Liver (tissue), 9 donors: ENCODE measurements around the gene HSPBAP1. TPM values are rescaled to one million over a fixed set of nuclear protein-coding genes. Genes with fewer than 3 reads are reported as not detected.

Source experiments
- DNase-seq: peaks from one replicate; pipeline ENCODE4 v3.0.0-alpha.2; 2017; ENCODE audit warnings: low spot score
- H3K27ac ChIP-seq, 2 donors: one replicate each; pipeline ENCODE4 v1.7.0; 2013; ENCODE audit warnings: inconsistent platforms in 2 of 2, low read length in 2 of 2, control low read depth in 1 of 2, low read depth in 1 of 2, mild to moderate bottlenecking in 1 of 2
- H3K27me3 ChIP-seq, 4 donors: one replicate each; pipeline versions ENCODE4 v1.6.1 to v1.7.0; 2013; ENCODE audit warnings: low read length in 3 of 4, inconsistent platforms in 1 of 4, mild to moderate bottlenecking in 1 of 4, moderate library complexity in 1 of 4; ENCODE audit not compliant: control insufficient read depth in 4 of 4, insufficient read depth in 4 of 4
- H3K36me3 ChIP-seq, 4 donors: one replicate each; pipeline versions ENCODE4 v1.6.1 to v1.7.0; 2013; ENCODE audit warnings: low read length in 3 of 4, mild to moderate bottlenecking in 3 of 4, low read depth in 1 of 4, moderate library complexity in 1 of 4; ENCODE audit not compliant: control insufficient read depth in 4 of 4, insufficient read depth in 3 of 4
- H3K4me1 ChIP-seq, 4 donors: one replicate each; pipeline versions ENCODE4 v1.6.1 to v1.7.0; 2013; ENCODE audit warnings: low read length in 3 of 4, mild to moderate bottlenecking in 3 of 4, moderate library complexity in 1 of 4; ENCODE audit not compliant: control insufficient read depth in 4 of 4, insufficient read depth in 4 of 4
- H3K4me3 ChIP-seq, 3 donors: one replicate each; pipeline versions ENCODE4 v1.6.1 to v1.7.0; 2013; ENCODE audit warnings: low read length in 3 of 3, control low read depth in 1 of 3, low read depth in 1 of 3, mild to moderate bottlenecking in 1 of 3
- H3K9ac ChIP-seq, 2 donors: one replicate each; pipeline ENCODE4 v1.7.0; 2013; ENCODE audit warnings: low read length in 2 of 2, mild to moderate bottlenecking in 2 of 2, moderate library complexity in 2 of 2, control low read depth in 1 of 2, low read depth in 1 of 2
- H3K9me3 ChIP-seq, 4 donors: one replicate each; pipeline versions ENCODE4 v1.6.1 to v1.7.0; 2013; ENCODE audit warnings: low read length in 3 of 4; ENCODE audit not compliant: control insufficient read depth in 4 of 4
- ATF3 ChIP-seq: IDR thresholded peaks from 2 replicates; pipeline ENCODE4 v1.6.1; 2016; ENCODE audit warnings: antibody characterized with exemption
- CTCF ChIP-seq: fragments of 150-350 bp; IDR thresholded peaks from 2 replicates; pipeline ENCODE4 v1.5.1; 2017; ENCODE audit warnings: improper control_type of control experiment, low read depth, low read length; ENCODE audit not compliant: missing input control
- EGR1 ChIP-seq, 2 donors: IDR thresholded peaks; 2 replicates each; pipeline ENCODE4 v1.6.1; 2016 to 2018; ENCODE audit warnings: antibody characterized with exemption in 2 of 2, low read depth in 2 of 2
- FOXA1 ChIP-seq: IDR thresholded peaks from 2 replicates; pipeline ENCODE4 v1.6.1; 2016; ENCODE audit warnings: antibody characterized with exemption
- FOXA2 ChIP-seq: IDR thresholded peaks from 2 replicates; pipeline ENCODE4 v1.6.1; 2016; ENCODE audit warnings: antibody characterized with exemption
- GABPA ChIP-seq, 2 donors: IDR thresholded peaks in 1 of 2; conservative IDR thresholded peaks in 1 of 2; 2 replicates each; pipeline ENCODE4 v1.6.1; 2016; ENCODE audit warnings: antibody characterized with exemption in 2 of 2, mild to moderate bottlenecking in 1 of 2, moderate library complexity in 1 of 2
- HNF4A ChIP-seq, 2 donors: conservative IDR thresholded peaks; 2 replicates each; pipeline ENCODE4 v1.6.1; 2016; ENCODE audit warnings: antibody characterized with exemption in 2 of 2, mild to moderate bottlenecking in 2 of 2
- HNF4G ChIP-seq: IDR thresholded peaks from 2 replicates; pipeline ENCODE4 v1.6.1; 2016; ENCODE audit warnings: antibody characterized with exemption
- JUND ChIP-seq, 2 donors: IDR thresholded peaks; 2 replicates each; pipeline ENCODE4 v1.6.1; 2016; ENCODE audit warnings: antibody characterized with exemption in 2 of 2
- MAX ChIP-seq: IDR thresholded peaks from 2 replicates; pipeline ENCODE4 v1.6.1; 2016; ENCODE audit warnings: antibody characterized with exemption
- NR2F2 ChIP-seq: IDR thresholded peaks from 2 replicates; pipeline ENCODE4 v1.6.1; 2016; ENCODE audit warnings: antibody characterized with exemption
- RAD21 ChIP-seq, 2 donors: IDR thresholded peaks; 2 replicates each; pipeline ENCODE4 v1.6.1; 2016; ENCODE audit warnings: antibody characterized with exemption in 2 of 2, mild to moderate bottlenecking in 2 of 2
- REST ChIP-seq: IDR thresholded peaks from 2 replicates; pipeline ENCODE4 v1.6.1; 2016; ENCODE audit warnings: antibody characterized with exemption, mild to moderate bottlenecking
- RXRA ChIP-seq, 2 donors: IDR thresholded peaks; 2 replicates each; pipeline ENCODE4 v1.6.1; 2017 to 2018; ENCODE audit warnings: antibody characterized with exemption in 2 of 2, mild to moderate bottlenecking in 1 of 2
- SP1 ChIP-seq: IDR thresholded peaks from 2 replicates; pipeline ENCODE4 v1.6.1; 2018; ENCODE audit warnings: antibody characterized with exemption, mild to moderate bottlenecking
- TAF1 ChIP-seq: conservative IDR thresholded peaks from 2 replicates; pipeline ENCODE4 v1.6.1; 2016; ENCODE audit warnings: antibody characterized with exemption, mild to moderate bottlenecking
- YY1 ChIP-seq: IDR thresholded peaks from 2 replicates; pipeline ENCODE4 v1.6.1; 2016; ENCODE audit warnings: antibody characterized with exemption, mild to moderate bottlenecking
- ZBTB33 ChIP-seq: IDR thresholded peaks from 2 replicates; pipeline ENCODE4 v1.6.1; 2016; ENCODE audit warnings: antibody characterized with exemption
- WGBS: extraction: QIAGEN DNeasy Blood & Tissue Kit; methylation state at CpG from one replicate; pipeline ENCODE4 v1.1.7; 2013; 5-methylcytosine and 5-hydroxymethylcytosine counted together
- polyA plus RNA-seq, 2 donors: library from polyadenylated mRNA; stranded (reverse) in 1 of 2; unstranded in 1 of 2; fragments of 200-250 nt in 1 of 2; fragments of >200 nt in 1 of 2; fragmentation: Nextera tagmentation in 1 of 2; extraction: Ambion mirVana in 1 of 2; gene quantifications; one replicate each; pipeline versions ENCODE4 v1.2.1 to v1.2.3, GENCODE V29; 2013 to 2015
- total RNA-seq, 2 donors: library from RNA; depleted of rRNA; stranded (reverse); fragments of >200 nt; gene quantifications; one replicate each; pipeline ENCODE4 v1.2.3, GENCODE V29; 2014
- donor health status: healthy.
- donor health status: healthy.
- donor health status: healthy.
- donor health status: healthy.
- donor health status: healthy.

HSPBAP1 gene
- total and polyA plus RNA-seq, 4 donors = 2.2 to 5.3 (median 3.9) TPM

GRCh38 chr3:122692674-122693073, 101.0 kb downstream of the HSPBAP1 start:
- no peaks in the 10 kb centered on the region for H3K9me3 ChIP-seq
- no peak overlapping the region for H3K4me3 ChIP-seq
- no peak overlapping the region for H3K9ac ChIP-seq
- peaks cover 0 to 10% (median 6%) of the 10 kb centered on the region in 4 donors for H3K4me1 ChIP-seq
- H3K27ac ChIP-seq = peak overlapping the region in 1 of 2 donors; percentile 4
- TF ChIP-seq SP1 (peak; percentile 39), RAD21 (IDR thresholded peaks at IDR 0.05) (peak in 1 of 2 donors; percentile 24), FOXA2 (peak; percentile 11), FOXA1 (no peak), MAX (no peak), HNF4A (conservative IDR thresholded peaks at IDR 0.05) (peak; percentile 75), GABPA (IDR thresholded peaks at IDR 0.05 in 1 of 2, conservative IDR thresholded peaks at IDR 0.05 in 1 of 2) (no peak), HNF4G (no peak), EGR1 (IDR thresholded peaks at IDR 0.05; ENCODE audit: low read depth in 2 of 2) (no peak), REST (no peak), ZBTB33 (no peak), TAF1 (no peak), RXRA (IDR thresholded peaks at IDR 0.05) (peak in 1 of 2 donors; percentile 57), ATF3 (no peak), CTCF (no peak), JUND (IDR thresholded peaks at IDR 0.05) (peak; percentile 18 to 27), YY1 (no peak), NR2F2 (no peak)
- WGBS = 32% methylated on average over 3 of the region's 3 CpGs
- DNase-seq = no peak
- H3K36me3 ChIP-seq = peaks cover 5 to 59% (median 45%) of the 10 kb centered on the region in 4 donors
- no peaks in the 10 kb centered on the region for H3K27me3 ChIP-seq
